Measurements from ENCODE around the gene KDM4B.

Gene KDM4B

DNA sequence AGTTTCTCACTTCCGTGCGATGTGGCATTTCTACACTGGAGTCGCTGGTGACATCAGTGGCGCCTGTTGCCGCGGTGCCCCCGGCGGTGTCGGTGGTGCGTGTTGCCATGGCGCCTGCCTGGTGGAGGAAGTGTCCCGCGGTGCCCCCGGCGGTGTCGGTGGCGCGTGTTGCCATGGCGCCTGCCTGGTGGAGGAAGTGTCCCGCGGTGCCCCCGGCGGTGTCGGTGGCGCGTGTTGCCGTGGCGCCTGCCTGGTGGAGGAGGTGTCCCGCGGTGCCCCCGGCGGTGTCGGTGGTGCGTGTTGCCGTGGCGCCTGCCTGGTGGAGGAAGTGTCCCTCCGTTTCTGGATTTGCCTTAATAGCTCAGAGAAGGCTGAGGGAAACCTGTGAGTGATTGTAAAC, 127.6 kb downstream of the KDM4B start:
- no peak for DNase-seq (ENCODE audit: low read depth)
- TF ChIP-seq, protein P1, sequence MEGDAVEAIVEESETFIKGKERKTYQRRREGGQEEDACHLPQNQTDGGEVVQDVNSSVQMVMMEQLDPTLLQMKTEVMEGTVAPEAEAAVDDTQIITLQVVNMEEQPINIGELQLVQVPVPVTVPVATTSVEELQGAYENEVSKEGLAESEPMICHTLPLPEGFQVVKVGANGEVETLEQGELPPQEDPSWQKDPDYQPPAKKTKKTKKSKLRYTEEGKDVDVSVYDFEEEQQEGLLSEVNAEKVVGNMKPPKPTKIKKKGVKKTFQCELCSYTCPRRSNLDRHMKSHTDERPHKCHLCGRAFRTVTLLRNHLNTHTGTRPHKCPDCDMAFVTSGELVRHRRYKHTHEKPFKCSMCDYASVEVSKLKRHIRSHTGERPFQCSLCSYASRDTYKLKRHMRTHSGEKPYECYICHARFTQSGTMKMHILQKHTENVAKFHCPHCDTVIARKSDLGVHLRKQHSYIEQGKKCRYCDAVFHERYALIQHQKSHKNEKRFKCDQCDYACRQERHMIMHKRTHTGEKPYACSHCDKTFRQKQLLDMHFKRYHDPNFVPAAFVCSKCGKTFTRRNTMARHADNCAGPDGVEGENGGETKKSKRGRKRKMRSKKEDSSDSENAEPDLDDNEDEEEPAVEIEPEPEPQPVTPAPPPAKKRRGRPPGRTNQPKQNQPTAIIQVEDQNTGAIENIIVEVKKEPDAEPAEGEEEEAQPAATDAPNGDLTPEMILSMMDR (IDR thresholded peaks at IDR 0.05; ENCODE audit: control insufficient read depth, insufficient read depth, low read depth, low read length, missing control alignments), result no peak
- H3K4me3 ChIP-seq (ENCODE audit: control insufficient read depth, low read depth, low read length), result no peak overlapping the region

DNA sequence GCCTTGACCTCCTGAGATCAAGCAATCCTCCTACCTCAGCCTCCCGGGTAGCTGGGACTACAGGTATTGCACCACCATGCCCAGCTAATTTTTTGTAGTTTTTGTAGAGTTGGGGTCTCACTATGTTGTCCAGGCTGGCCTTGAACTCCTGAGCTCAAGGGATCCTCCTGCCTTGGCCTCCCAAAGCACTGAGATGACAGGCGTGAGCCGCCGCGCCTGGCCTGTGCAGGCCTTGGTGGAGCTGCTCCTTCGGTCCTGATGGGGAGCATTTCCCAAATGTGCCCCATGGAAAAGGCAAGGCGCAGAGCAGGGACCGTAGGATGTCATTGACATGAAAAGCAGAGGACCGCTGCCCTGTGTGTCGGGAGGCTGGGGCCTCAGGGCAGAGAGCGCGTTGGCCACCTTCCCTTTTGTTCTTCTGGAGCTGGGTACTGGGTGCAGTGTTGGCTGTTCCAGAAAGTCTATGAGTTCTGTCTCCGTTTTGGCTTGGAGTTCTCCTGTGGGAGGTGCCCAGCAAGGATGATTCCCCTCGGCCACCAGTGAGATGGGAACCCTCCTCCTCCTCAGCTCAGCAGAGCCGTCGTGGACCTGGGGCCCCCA, 128.5 kb downstream of the KDM4B start:
- no peak overlapping the region for H3K4me3 ChIP-seq (ENCODE audit: control insufficient read depth, low read depth, low read length)
- no peak for DNase-seq (ENCODE audit: low read depth)
- TF ChIP-seq, protein P1 (IDR thresholded peaks at IDR 0.05; ENCODE audit: control insufficient read depth, insufficient read depth, low read depth, low read length, missing control alignments), result no peak

DNA sequence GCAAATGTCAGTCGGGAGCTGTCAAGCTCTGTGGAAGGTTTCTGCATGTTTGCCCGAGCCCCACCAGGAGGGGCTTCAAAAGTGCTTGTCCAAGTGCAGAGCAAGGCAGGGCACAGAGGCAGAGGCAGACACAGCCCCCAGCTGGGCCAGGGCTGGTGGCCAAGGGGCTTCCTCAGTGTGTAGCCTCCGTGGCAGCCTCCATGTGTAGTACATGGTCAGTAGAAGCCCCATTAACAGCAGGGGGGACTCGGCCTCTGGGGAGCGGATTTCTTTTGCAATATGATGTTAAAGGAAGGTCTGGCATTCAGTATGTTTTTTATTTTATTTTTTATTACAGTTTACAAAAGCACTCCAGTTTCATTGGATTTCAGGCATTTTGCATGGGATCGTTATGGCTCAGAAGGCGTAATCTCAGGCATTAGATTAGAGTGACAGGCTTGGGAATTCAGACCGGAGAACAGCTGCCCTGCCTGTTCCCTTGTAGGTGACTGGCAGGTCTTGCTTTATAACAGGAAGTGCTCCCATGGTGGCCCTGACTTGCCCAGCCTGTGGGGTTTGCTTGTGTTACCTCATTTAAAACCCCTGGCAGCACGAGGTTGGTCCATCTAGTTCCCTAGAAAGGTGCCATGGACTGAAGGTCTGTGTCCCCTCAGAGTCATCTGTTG, 129.2 kb downstream of the KDM4B start:
- TF ChIP-seq, protein P1 (IDR thresholded peaks at IDR 0.05; ENCODE audit: control insufficient read depth, insufficient read depth, low read depth, low read length, missing control alignments), result no peak
- no peak for DNase-seq (ENCODE audit: low read depth)
- H3K4me3 ChIP-seq (ENCODE audit: control insufficient read depth, low read depth, low read length), result no peak overlapping the region

DNA sequence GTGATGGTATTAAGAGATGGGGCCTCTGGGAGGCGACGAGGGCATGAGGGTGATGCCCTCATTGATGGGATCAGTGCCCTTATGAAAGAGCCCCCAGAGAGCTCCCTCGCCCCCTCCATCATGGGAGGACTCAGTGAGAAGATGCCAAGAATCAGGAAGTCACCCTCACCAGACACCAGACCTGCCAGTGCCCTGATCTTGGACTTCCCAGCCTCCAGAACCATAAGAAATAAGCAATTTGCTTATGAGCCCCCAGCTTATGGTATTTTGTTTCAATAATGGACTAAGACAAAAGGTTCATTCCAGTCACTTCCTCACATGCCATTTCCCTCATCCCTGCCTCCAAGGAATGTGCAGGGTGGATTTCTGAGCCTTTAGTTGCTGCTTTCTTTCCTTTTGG, 129.7 kb downstream of the KDM4B start:
- TF ChIP-seq, protein P1 (IDR thresholded peaks at IDR 0.05; ENCODE audit: control insufficient read depth, insufficient read depth, low read depth, low read length, missing control alignments), result no peak
- DNase-seq (ENCODE audit: low read depth), result no peak

DNA sequence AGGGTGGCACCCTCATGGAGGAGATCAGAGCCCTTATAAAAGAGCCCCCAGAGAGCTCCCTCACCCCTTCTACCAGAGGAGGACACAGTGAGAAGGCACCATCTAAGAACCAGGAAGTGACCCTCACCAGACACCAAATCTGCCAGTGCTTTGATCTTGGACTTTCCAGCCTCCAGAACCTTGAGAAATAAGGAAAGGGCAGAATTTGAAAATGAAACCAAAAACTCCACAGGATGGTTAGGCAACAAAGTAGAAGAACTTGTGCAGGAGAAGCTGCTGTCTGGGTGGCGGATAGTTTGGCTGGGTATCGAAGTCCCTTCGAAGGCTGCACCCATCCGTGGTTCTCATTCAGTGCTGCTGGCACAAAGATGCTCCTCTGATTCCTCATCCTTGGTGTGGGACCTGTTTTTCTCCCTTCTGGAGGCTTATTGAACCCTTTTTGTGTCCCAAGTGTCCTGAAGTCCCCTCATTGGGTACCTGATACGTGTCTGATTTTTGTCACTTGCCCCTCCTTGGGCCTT, 130.8 kb downstream of the KDM4B start:
- H3K4me3 ChIP-seq (ENCODE audit: control insufficient read depth, low read depth, low read length), result no peak overlapping the region
- no peak for DNase-seq (ENCODE audit: low read depth)
- TF ChIP-seq, protein P1 (IDR thresholded peaks at IDR 0.05; ENCODE audit: control insufficient read depth, insufficient read depth, low read depth, low read length, missing control alignments), result no peak

More for the DNA sequence above, 129.7 kb downstream of the KDM4B start:
- H3K4me3 ChIP-seq (ENCODE audit: control insufficient read depth, low read depth, low read length), result no peak overlapping the region

DNA sequence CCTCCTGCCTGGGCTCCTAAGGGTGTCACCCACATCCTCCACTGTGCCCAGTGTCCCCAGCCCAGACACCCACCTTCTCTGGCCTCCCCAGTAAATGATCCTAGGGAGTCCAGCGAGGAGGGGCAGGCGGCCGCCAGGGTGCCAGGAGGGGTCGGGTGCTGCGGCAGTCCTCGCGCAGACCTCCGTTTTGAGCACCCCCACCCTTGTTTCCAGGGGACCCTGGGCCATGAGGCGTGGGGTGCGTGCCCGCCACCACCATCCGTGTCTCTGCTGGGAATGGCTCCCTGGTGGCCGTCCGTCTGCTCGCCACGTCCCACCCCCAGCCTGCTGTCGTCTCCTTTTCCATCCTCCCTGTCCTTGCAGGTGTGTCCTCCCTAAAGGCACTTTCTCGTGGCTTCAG, 133.0 kb downstream of the KDM4B start:
- TF ChIP-seq, protein P1 (IDR thresholded peaks at IDR 0.05; ENCODE audit: control insufficient read depth, insufficient read depth, low read depth, low read length, missing control alignments), result no peak
- no peak overlapping the region for H3K4me3 ChIP-seq (ENCODE audit: control insufficient read depth, low read depth, low read length)
- no peak for DNase-seq (ENCODE audit: low read depth)
